GM12864 (cell line): ENCODE data around the gene COL2A1.

Experiments used
- DNase-seq: peaks from one replicate; pipeline ENCODE4 v3.0.0-alpha.2; 2011; ENCODE audit warnings: low read depth
- H3K4me3 ChIP-seq: 2 replicates; pipeline ENCODE4 v1.5.1; 2011; ENCODE audit warnings: mild to moderate bottlenecking, low read depth, low read length, control low read depth
- TF ChIP-seq, protein P1 (sequence below): IDR thresholded peaks from 2 replicates; pipeline ENCODE4 v1.5.1; 2011; ENCODE audit warnings: low read depth, mild to moderate bottlenecking, moderate library complexity, low read length, control low read depth, inconsistent platforms; ENCODE audit errors: missing control alignments

Gene COL2A1

DNA sequence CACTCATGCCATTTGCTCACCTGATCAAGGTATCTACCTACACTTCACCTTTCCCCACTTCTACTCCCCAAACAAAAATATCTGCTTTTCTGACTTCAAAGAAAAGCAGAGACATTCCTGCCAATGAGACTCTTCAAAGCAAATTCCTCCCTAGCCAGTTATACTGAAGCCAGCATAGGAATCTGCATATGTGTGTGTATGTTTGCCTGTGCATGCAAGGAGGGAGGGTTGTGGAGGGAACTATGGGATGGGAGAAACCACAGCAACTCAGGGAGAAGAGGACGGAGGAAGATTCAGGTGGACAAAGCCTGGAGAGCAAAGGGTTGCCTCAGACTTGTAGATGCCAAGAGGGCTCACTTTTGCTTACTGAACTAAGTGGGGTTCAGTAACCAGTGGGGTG is 73.1 kb downstream of the COL2A1 start:
- TF ChIP-seq, protein P1, sequence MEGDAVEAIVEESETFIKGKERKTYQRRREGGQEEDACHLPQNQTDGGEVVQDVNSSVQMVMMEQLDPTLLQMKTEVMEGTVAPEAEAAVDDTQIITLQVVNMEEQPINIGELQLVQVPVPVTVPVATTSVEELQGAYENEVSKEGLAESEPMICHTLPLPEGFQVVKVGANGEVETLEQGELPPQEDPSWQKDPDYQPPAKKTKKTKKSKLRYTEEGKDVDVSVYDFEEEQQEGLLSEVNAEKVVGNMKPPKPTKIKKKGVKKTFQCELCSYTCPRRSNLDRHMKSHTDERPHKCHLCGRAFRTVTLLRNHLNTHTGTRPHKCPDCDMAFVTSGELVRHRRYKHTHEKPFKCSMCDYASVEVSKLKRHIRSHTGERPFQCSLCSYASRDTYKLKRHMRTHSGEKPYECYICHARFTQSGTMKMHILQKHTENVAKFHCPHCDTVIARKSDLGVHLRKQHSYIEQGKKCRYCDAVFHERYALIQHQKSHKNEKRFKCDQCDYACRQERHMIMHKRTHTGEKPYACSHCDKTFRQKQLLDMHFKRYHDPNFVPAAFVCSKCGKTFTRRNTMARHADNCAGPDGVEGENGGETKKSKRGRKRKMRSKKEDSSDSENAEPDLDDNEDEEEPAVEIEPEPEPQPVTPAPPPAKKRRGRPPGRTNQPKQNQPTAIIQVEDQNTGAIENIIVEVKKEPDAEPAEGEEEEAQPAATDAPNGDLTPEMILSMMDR = no peak
- H3K4me3 ChIP-seq = no peak overlapping the region
- no peak for DNase-seq

DNA sequence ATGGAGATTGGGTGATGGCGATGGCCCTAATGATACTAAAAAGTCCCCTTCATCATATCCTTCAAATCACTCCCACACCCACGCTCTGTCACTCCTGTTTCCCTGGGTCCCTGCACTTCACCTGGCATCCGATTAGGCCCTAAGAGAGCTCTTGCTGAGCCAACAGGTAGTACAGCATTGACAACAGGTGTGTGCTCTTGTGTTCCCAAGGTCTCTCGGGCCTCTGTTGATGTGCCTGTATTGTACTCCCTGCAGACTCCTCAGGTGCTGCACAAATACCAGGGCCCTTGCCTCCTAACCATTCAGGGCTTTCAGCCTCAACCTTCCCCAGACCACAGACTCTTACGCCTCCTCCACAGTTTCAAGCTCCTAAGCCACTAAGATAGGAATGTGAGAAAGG is 73.6 kb downstream of the COL2A1 start:
- H3K4me3 ChIP-seq = no peak overlapping the region
- TF ChIP-seq, protein P1 = no peak
- DNase-seq = no peak

DNA sequence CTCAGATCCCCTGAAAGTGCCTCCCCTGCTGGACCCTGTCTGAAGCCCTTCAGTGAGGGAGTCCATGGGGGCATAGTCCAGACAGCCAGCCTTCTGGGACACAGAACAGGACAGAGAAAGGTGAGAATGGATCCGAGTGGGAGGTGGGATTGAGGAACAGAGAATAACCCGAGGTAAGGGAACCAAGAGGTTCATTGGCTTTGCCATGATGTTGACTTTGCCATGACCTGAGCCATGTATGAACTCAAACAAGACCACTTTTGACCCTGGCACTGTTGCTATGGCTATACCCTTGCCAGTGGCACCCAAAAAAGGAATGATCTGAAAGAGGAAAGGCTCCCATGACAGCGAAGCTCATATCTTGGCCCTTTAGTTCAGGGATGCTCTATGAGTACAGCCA is 76.9 kb downstream of the COL2A1 start:
- DNase-seq = no peak
- TF ChIP-seq, protein P1 = no peak
- no peak overlapping the region for H3K4me3 ChIP-seq
